ENCODE results near the gene DIDO1.

Gene DIDO1

GRCh38 chr20:62962221-62962879 is 36.0 kb upstream of the DIDO1 start:
- TF ChIP-seq RAD21 (IDR thresholded peaks at IDR 0.05; ENCODE audit: low read depth) (no peak), TAF1 (IDR thresholded peaks at IDR 0.05; ENCODE audit: low read depth) (no peak), EGR1 (IDR thresholded peaks at IDR 0.05) (no peak), TCF12 (IDR thresholded peaks at IDR 0.05; ENCODE audit: low read depth) (no peak), NFIC (IDR thresholded peaks at IDR 0.05) (no peak), FOXM1 (IDR thresholded peaks at IDR 0.05; ENCODE audit: borderline replicate concordance, low read depth) (no peak), ZBTB7A (IDR thresholded peaks at IDR 0.05; ENCODE audit: low read depth) (no peak), TEAD4 (IDR thresholded peaks at IDR 0.05) (no peak), CEBPB (IDR thresholded peaks at IDR 0.05) (no peak), YY1 (IDR thresholded peaks at IDR 0.05; ENCODE audit: low read depth) (no peak), REST (IDR thresholded peaks at IDR 0.05; ENCODE audit: low read depth) (no peak), CREB1 (IDR thresholded peaks at IDR 0.05; ENCODE audit: low read depth) (no peak), EP300 (IDR thresholded peaks at IDR 0.05; ENCODE audit: borderline replicate concordance) (no peak)
- TF ChIP-seq, protein P1, sequence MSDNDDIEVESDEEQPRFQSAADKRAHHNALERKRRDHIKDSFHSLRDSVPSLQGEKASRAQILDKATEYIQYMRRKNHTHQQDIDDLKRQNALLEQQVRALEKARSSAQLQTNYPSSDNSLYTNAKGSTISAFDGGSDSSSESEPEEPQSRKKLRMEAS (IDR thresholded peaks at IDR 0.05): no peak
- TF ChIP-seq, protein P2, sequence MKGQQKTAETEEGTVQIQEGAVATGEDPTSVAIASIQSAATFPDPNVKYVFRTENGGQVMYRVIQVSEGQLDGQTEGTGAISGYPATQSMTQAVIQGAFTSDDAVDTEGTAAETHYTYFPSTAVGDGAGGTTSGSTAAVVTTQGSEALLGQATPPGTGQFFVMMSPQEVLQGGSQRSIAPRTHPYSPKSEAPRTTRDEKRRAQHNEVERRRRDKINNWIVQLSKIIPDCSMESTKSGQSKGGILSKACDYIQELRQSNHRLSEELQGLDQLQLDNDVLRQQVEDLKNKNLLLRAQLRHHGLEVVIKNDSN (IDR thresholded peaks at IDR 0.05): no peak

DNA sequence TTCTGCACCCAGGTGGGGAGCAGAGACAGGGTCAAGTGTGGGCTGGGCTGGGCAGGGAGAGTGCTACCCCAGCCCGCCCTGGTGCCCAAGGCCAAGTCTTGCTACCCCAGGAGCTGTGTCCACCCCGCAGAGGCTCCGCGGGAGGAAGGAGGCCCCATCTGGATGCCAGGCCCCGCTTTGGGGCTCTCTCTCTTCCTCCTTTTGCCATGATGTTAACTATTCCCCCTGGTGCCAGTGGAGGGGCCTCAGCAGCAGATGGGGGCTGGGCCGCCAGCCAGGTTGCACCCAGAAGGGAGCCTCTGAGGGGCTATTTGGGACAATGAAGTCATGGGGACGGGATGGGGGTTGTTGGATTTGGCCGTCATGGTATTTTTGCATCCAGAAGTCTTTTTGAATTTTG is 35.5 kb upstream of the DIDO1 start:
- TF ChIP-seq FOXM1 (IDR thresholded peaks at IDR 0.05; ENCODE audit: borderline replicate concordance, low read depth): no peak
- TF ChIP-seq ZBTB7A (IDR thresholded peaks at IDR 0.05; ENCODE audit: low read depth): no peak
- TF ChIP-seq TEAD4 (IDR thresholded peaks at IDR 0.05): no peak
- no peak for TF ChIP-seq CREB1 (IDR thresholded peaks at IDR 0.05; ENCODE audit: low read depth)

DNA sequence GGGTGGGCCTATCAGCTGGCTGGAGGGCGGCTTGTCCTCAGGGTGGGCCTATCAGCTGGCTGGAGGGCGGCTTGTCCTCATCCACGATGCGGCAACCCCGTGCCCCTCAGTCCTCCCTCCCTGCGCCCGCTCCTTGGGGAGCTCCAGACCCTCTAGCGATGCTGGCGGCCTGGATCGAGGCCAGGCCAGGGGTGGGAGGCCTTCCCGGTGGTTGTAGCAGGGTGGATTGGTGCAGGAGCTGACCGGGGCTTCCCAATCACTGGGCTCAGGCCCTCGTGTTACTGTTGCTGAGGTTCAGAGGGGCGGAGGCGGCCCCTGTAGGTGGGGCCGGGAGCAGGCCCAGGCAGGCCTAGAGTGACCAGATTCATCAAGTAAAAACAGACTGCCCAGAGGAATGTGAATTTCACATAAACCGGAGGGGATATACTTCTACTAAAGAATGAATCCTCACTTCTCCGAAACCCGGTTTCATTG is 35.0 kb upstream of the DIDO1 start:
- no peak for TF ChIP-seq NFIC (IDR thresholded peaks at IDR 0.05)
- TF ChIP-seq EGR1 (IDR thresholded peaks at IDR 0.05): no peak

GRCh38 chr20:62959998-62960436 is 33.7 kb upstream of the DIDO1 start:
- no peak for TF ChIP-seq TCF12 (IDR thresholded peaks at IDR 0.05; ENCODE audit: low read depth)
- TF ChIP-seq CREB1 (IDR thresholded peaks at IDR 0.05; ENCODE audit: low read depth): no peak
- TF ChIP-seq REST (IDR thresholded peaks at IDR 0.05; ENCODE audit: low read depth): no peak
- no peak for TF ChIP-seq FOXM1 (IDR thresholded peaks at IDR 0.05; ENCODE audit: borderline replicate concordance, low read depth)
- no peak for TF ChIP-seq NFIC (IDR thresholded peaks at IDR 0.05)
- TF ChIP-seq RAD21 (IDR thresholded peaks at IDR 0.05; ENCODE audit: low read depth): no peak
- TF ChIP-seq TAF1 (IDR thresholded peaks at IDR 0.05; ENCODE audit: low read depth): no peak
- no peak for TF ChIP-seq EP300 (IDR thresholded peaks at IDR 0.05; ENCODE audit: borderline replicate concordance)
- TF ChIP-seq, protein P2 (IDR thresholded peaks at IDR 0.05): no peak
- no peak for TF ChIP-seq ZBTB7A (IDR thresholded peaks at IDR 0.05; ENCODE audit: low read depth)
- TF ChIP-seq YY1 (IDR thresholded peaks at IDR 0.05; ENCODE audit: low read depth): no peak
- no peak for TF ChIP-seq TEAD4 (IDR thresholded peaks at IDR 0.05)
- no peak for TF ChIP-seq CEBPB (IDR thresholded peaks at IDR 0.05)
- TF ChIP-seq, protein P1 (IDR thresholded peaks at IDR 0.05): no peak
- TF ChIP-seq EGR1 (IDR thresholded peaks at IDR 0.05): no peak

GRCh38 chr20:62959101-62959971 is 33.0 kb upstream of the DIDO1 start:
- TF ChIP-seq TEAD4 (IDR thresholded peaks at IDR 0.05): no peak
- no peak for TF ChIP-seq TAF1 (IDR thresholded peaks at IDR 0.05; ENCODE audit: low read depth)
- TF ChIP-seq, protein P2 (IDR thresholded peaks at IDR 0.05): no peak
- TF ChIP-seq RAD21 (IDR thresholded peaks at IDR 0.05; ENCODE audit: low read depth): no peak
- TF ChIP-seq ZBTB7A (IDR thresholded peaks at IDR 0.05; ENCODE audit: low read depth): no peak

Data from Ishikawa (cell line).